H1 (cell line): Measurements from ENCODE around the gene RNASE2. TPM values are rescaled to one million over a fixed set of nuclear protein-coding genes. Genes with fewer than 3 reads are reported as not detected.
A peak's percentile ranks its signal among the peaks of the same experiment; 100 is the strongest.

Experiments
- CTCF ChIA-PET: fragments of 300-600 bp; sonication (Branson Sonifier 250); formaldehyde crosslinking; loops from one replicate; lab custom pipeline; 2021; ENCODE audit not compliant: partially characterized antibody; lab: Charles Lee
- POLR2A ChIA-PET: fragments of 300-600 bp; sonication (Branson Sonifier 250); formaldehyde crosslinking; loops from one replicate; lab custom pipeline; 2021; ENCODE audit warnings: inconsistent platforms; ENCODE audit not compliant: partially characterized antibody; lab: Charles Lee
- DNase-seq, 2 experiments: peaks; one replicate each; pipeline versions ENCODE4 v3.0.0 to v3.0.0-alpha.2; 2010 to 2022; ENCODE audit warnings: low spot score in 2 of 2, low read depth in 1 of 2, mixed read lengths in 1 of 2
- FAIRE-seq: peaks from 2 replicates; lab custom pipeline; 2011; peaks lifted over from hg19 to GRCh38; lab: Jason Lieb, UNC
- H2AFZ ChIP-seq: 2 replicates; pipeline ENCODE4 v1.8.1; 2012; ENCODE audit warnings: low read length, inconsistent platforms
- H2AK5ac ChIP-seq: 2 replicates; pipeline ENCODE4 v1.6.1; 2013; ENCODE audit warnings: low read depth, low read length
- H2BK120ac ChIP-seq: replicated peaks from 2 replicates; pipeline ENCODE3; 2013; ENCODE audit warnings: low read depth, low read length, inconsistent platforms
- H2BK12ac ChIP-seq: 2 replicates; pipeline ENCODE4 v1.6.1; 2013; ENCODE audit warnings: low read depth, low read length
- H2BK15ac ChIP-seq: 2 replicates; pipeline ENCODE4 v1.6.1; 2013; ENCODE audit warnings: low read length
- H2BK20ac ChIP-seq: 2 replicates; pipeline ENCODE4 v1.6.1; 2013; ENCODE audit warnings: low read length
- H2BK5ac ChIP-seq: 2 replicates; pipeline ENCODE4 v1.6.1; 2013; ENCODE audit warnings: low read depth, low read length
- H3K14ac ChIP-seq: 2 replicates; pipeline ENCODE4 v1.6.1; 2013; ENCODE audit warnings: inconsistent platforms; ENCODE audit not compliant: insufficient read length
- H3K18ac ChIP-seq: 2 replicates; pipeline ENCODE4 v1.6.1; 2013; ENCODE audit warnings: low read length; ENCODE audit errors: extremely low read depth
- H3K23ac ChIP-seq: 2 replicates; pipeline ENCODE4 v1.6.1; 2013; ENCODE audit warnings: inconsistent platforms; ENCODE audit not compliant: insufficient read length
- H3K23me2 ChIP-seq: 2 replicates; pipeline ENCODE4 v1.6.1; 2013; ENCODE audit warnings: low read depth, low read length
- H3K27ac ChIP-seq: 2 replicates; pipeline ENCODE4 v1.6.1; 2011; ENCODE audit warnings: low read depth, low read length, inconsistent platforms
- H3K27me3 ChIP-seq, 4 experiments: replicated peaks in 1 of 4; 1 replicate in 1 of 4; 2 replicates in 3 of 4; pipeline versions ENCODE4 v1.6.1 to v1.8.1; 2011 to 2013; ENCODE audit warnings: low read length in 3 of 4, mild to moderate bottlenecking in 3 of 4, inconsistent platforms in 2 of 4, mixed read lengths in 2 of 4, moderate library complexity in 1 of 4; ENCODE audit not compliant: control insufficient read depth in 3 of 4, insufficient read depth in 3 of 4; ENCODE audit errors: extremely low read depth in 1 of 4
- H3K36me3 ChIP-seq, 4 experiments: 2 replicates each; pipeline versions ENCODE4 v1.6.1 to v1.8.1; 2011 to 2013; ENCODE audit warnings: mild to moderate bottlenecking in 4 of 4, low read length in 3 of 4, moderate library complexity in 2 of 4, control low read depth in 1 of 4, inconsistent platforms in 1 of 4; ENCODE audit not compliant: insufficient read depth in 4 of 4, control insufficient read depth in 2 of 4
- H3K4ac ChIP-seq: replicated peaks from 2 replicates; pipeline ENCODE3; 2013; ENCODE audit warnings: low read length, low read depth, mixed read lengths, inconsistent platforms; ENCODE audit not compliant: insufficient read length
- H3K4me1 ChIP-seq, 4 experiments: replicated peaks in 1 of 4; 1 replicate in 1 of 4; 2 replicates in 3 of 4; pipeline versions ENCODE4 v1.6.1 to v1.8.1; 2011 to 2013; ENCODE audit warnings: low read length in 3 of 4, inconsistent platforms in 2 of 4, mixed read lengths in 1 of 4; ENCODE audit not compliant: insufficient read depth in 4 of 4, control insufficient read depth in 3 of 4
- H3K4me2 ChIP-seq, 2 experiments: 2 replicates each; pipeline versions ENCODE4 v1.6.1 to v1.8.1; 2011 to 2013; ENCODE audit warnings: low read depth in 2 of 2, low read length in 2 of 2, control low read depth in 1 of 2, inconsistent platforms in 1 of 2, mild to moderate bottlenecking in 1 of 2; ENCODE audit not compliant: insufficient read depth in 1 of 2
- H3K4me3 ChIP-seq, 4 experiments: fragments of 200-600, 300-600 bp in 1 of 4; sonication (generic), shearing (Covaris generic), sonication (Bioruptor Twin) in 1 of 4; 2 replicates each; pipeline versions ENCODE4 v1.5.1 to v1.8.1; 2011 to 2016; ENCODE audit warnings: low read length in 4 of 4, low read depth in 3 of 4, control low read depth in 2 of 4, inconsistent platforms in 2 of 4, mild to moderate bottlenecking in 2 of 4, mixed read lengths in 1 of 4, moderate library complexity in 1 of 4; ENCODE audit not compliant: insufficient read depth in 2 of 4; ENCODE audit errors: extremely low read depth in 1 of 4
- H3K56ac ChIP-seq: replicated peaks from 2 replicates; pipeline ENCODE3; 2013; ENCODE audit warnings: low read depth, mild to moderate bottlenecking, mixed read lengths, low read length, inconsistent platforms; ENCODE audit not compliant: insufficient read length
- H3K79me1 ChIP-seq: 2 replicates; pipeline ENCODE4 v1.6.1; 2013; ENCODE audit warnings: low read depth, low read length, control low read depth
- H3K79me2 ChIP-seq, 2 experiments: 2 replicates each; pipeline versions ENCODE4 v1.6.1 to v1.8.1; 2012 to 2013; ENCODE audit warnings: low read length in 2 of 2, mild to moderate bottlenecking in 2 of 2, inconsistent platforms in 1 of 2; ENCODE audit not compliant: insufficient read depth in 2 of 2, control insufficient read depth in 1 of 2
- H3K9ac ChIP-seq, 4 experiments: replicated peaks in 1 of 4; 1 replicate in 1 of 4; 2 replicates in 3 of 4; pipeline versions ENCODE4 v1.6.1 to v1.8.1; 2011 to 2013; ENCODE audit warnings: low read depth in 3 of 4, low read length in 3 of 4, control low read depth in 2 of 4, mild to moderate bottlenecking in 2 of 4, moderate library complexity in 2 of 4, inconsistent platforms in 1 of 4; ENCODE audit errors: extremely low read depth in 1 of 4
- H3K9me3 ChIP-seq, 2 experiments: 2 replicates each; pipeline versions ENCODE4 v1.6.1 to v1.8.1; 2012 to 2013; ENCODE audit warnings: mild to moderate bottlenecking in 2 of 2, moderate library complexity in 2 of 2, control low read depth in 1 of 2, inconsistent platforms in 1 of 2, low read depth in 1 of 2, low read length in 1 of 2, mixed read lengths in 1 of 2; ENCODE audit not compliant: insufficient read depth in 2 of 2
- H4K20me1 ChIP-seq, 2 experiments: replicated peaks in 1 of 2; 2 replicates each; pipeline versions ENCODE3 to v1.8.1; 2011 to 2013; ENCODE audit warnings: inconsistent platforms in 2 of 2, low read length in 2 of 2, mild to moderate bottlenecking in 1 of 2; ENCODE audit not compliant: insufficient read depth in 2 of 2, control insufficient read depth in 1 of 2
- H4K5ac ChIP-seq: 2 replicates; pipeline ENCODE4 v1.6.1; 2013; ENCODE audit warnings: low read length, low read depth, mixed read lengths, inconsistent platforms; ENCODE audit not compliant: insufficient read length
- H4K8ac ChIP-seq: 2 replicates; pipeline ENCODE4 v1.8.0; 2013; ENCODE audit warnings: mild to moderate bottlenecking, moderate library complexity, low read length, inconsistent platforms; ENCODE audit not compliant: insufficient read depth; ENCODE audit errors: extremely low read depth
- H4K91ac ChIP-seq: replicated peaks from 2 replicates; pipeline ENCODE3; 2013; ENCODE audit warnings: low read length, mixed read lengths, inconsistent platforms; ENCODE audit not compliant: insufficient read length
- JUND ChIP-seq: IDR thresholded peaks from 2 replicates; pipeline ENCODE4 v1.6.1; 2011; ENCODE audit warnings: mild to moderate bottlenecking, improper control_type of control experiment, low read length
- KDM1A ChIP-seq: fragments of 200-600, 300-600 bp; sonication (generic); IDR thresholded peaks from 2 replicates; pipeline ENCODE4 v1.7.1; 2016; ENCODE audit warnings: mild to moderate bottlenecking, low read length, borderline replicate concordance
- PHF8 ChIP-seq: fragments of 200-600 bp; sonication (generic); conservative IDR thresholded peaks from 2 replicates; pipeline ENCODE4 v1.7.1; 2012; ENCODE audit warnings: low read depth, mild to moderate bottlenecking, inconsistent platforms, low read length, moderate library complexity
- POU5F1 ChIP-seq: IDR thresholded peaks from 2 replicates; pipeline ENCODE4 v1.6.1; 2011; ENCODE audit warnings: low read depth, mild to moderate bottlenecking, low read length, moderate library complexity
- WGBS, 2 experiments: shearing (Covaris generic) in 1 of 2; methylation state at CpG; one replicate each; pipeline versions ENCODE4 v1.1.6 to v1.1.7; 2013 to 2015; ENCODE audit warnings: low lambda C conversion rate in 2 of 2, mixed read lengths in 2 of 2, inconsistent platforms in 1 of 2, low coverage in 1 of 2, missing lambda C conversion rate in 1 of 2; ENCODE audit not compliant: insufficient replicate concordance in 2 of 2, insufficient coverage in 1 of 2, insufficient read length in 1 of 2; ENCODE audit errors: extremely low coverage in 1 of 2, missing lambda C conversion rate in 1 of 2; 5-methylcytosine and 5-hydroxymethylcytosine counted together
- polyA plus RNA-seq, 7 experiments: library from polyadenylated mRNA; depleted of rRNA in 3 of 7; stranded (reverse) in 5 of 7; unstranded in 2 of 7; fragments of >200 nt in 5 of 7; fragments of 200-250 nt in 2 of 7; gene quantifications; 1 replicate in 5 of 7; 2 replicates in 1 of 7; 4 replicates in 1 of 7; pipeline versions ENCODE4 v1.2.1 to v1.2.3, GENCODE V29; 2011 to 2013; ENCODE audit warnings: missing spikeins in 2 of 7, mixed read lengths in 2 of 7
- total RNA-seq: library from RNA; stranded (reverse); fragmentation: NEBNext Ultra II Directional; extraction: Animal tissue kit (Norgen Biotek cat#: 25700); gene quantifications from 2 replicates; pipeline ENCODE4 v1.2.1, GENCODE V29; 2021

RNASE2 gene
- total and polyA plus RNA-seq, 2 of the 8 experiments (the other 6 are each of a cell fraction or from before 2014, with no cell fraction given), result not detected

- Histone ChIP-seq H2AFZ (peak overlapping the region; percentile 67; the same call in 1 of the 2 replicates), H3K4ac (no peak overlapping the region), H4K20me1 (no peaks in the 10 kb centered on the region), H3K14ac (no peak overlapping the region), H3K23ac (no peak overlapping the region), H3K27me3 (peaks cover 0 to 3% (median 1%) of the 10 kb centered on the region in 4 experiments; a peak in 2 of 7 replicates), H3K56ac (no peak overlapping the region), H2BK20ac (no peak overlapping the region), H3K18ac (peak overlapping the region; percentile 56; the same call in 1 of the 2 replicates), H3K23me2 (peaks cover 4% of the 10 kb centered on the region; the same call in 1 of the 2 replicates), H3K27ac (no peak overlapping the region), H3K4me2 (peak overlapping the region; percentile 44 to 83), H4K8ac (peak overlapping the region; percentile 86; the same call in 1 of the 2 replicates), H3K4me3 (peak overlapping the region; percentile 22 to 88 (median 75); a peak in 5 of 8 replicates), H3K79me2 (no peaks in the 10 kb centered on the region), H3K36me3 (no peaks in the 10 kb centered on the region), H4K91ac (no peak overlapping the region), H2BK5ac (no peak overlapping the region), H3K9ac (no peak overlapping the region; a peak in 1 of 7 replicates), H3K9me3 (no peaks in the 10 kb centered on the region), H3K79me1 (no peaks in the 10 kb centered on the region), H3K4me1 (peaks cover 0 to 2% (median under 1%) of the 10 kb centered on the region in 4 experiments; a peak in 2 of 7 replicates), H2BK15ac (no peak overlapping the region), H2AK5ac (no peak overlapping the region), H4K5ac (peak overlapping the region; percentile 38), H2BK12ac (peak overlapping the region; percentile 56; the same call in 1 of the 2 replicates), H2BK120ac (no peak overlapping the region)
- ChIA-PET CTCF (interaction anchor here (0.5 to 4.0 kb wide), 51 partner anchors 9 to 1895 kb away, joined by 3 to 42 read pairs (median 4); partner anchors contain the start of genes ARHGEF40 and METTL17), POLR2A (interaction anchor here (0.7 to 2.1 kb wide), 13 partner anchors 9 to 287 kb away, joined by 3 to 9 read pairs (median 4); partner anchors contain the start of gene ARHGEF40)
- 41% methylated on average over 10 of the region's 10 CpGs; no CpG with 5 or more reads in 1 of the 2 experiments for WGBS, 2 experiments
- TF ChIP-seq KDM1A (no peak), PHF8 (no peak), POU5F1 (no peak), JUND (no peak)
- FAIRE-seq (no peak), DNase-seq (no peak)
Observed at GRCh38 chr14:20970647-20970982, 15.3 kb downstream of the RNASE2 start.
